ENCODE results near the gene MYBPC3.
A peak's percentile ranks its signal among the peaks of the same experiment; 100 is the strongest.

Gene MYBPC3

GRCh38 chr11:47355283-47356128, 3.0 kb upstream of the MYBPC3 start:
- peak; percentile 94 to 95 for DNase-seq (ENCODE audit: low read depth in 2 of 2)
- TF ChIP-seq, protein P1, sequence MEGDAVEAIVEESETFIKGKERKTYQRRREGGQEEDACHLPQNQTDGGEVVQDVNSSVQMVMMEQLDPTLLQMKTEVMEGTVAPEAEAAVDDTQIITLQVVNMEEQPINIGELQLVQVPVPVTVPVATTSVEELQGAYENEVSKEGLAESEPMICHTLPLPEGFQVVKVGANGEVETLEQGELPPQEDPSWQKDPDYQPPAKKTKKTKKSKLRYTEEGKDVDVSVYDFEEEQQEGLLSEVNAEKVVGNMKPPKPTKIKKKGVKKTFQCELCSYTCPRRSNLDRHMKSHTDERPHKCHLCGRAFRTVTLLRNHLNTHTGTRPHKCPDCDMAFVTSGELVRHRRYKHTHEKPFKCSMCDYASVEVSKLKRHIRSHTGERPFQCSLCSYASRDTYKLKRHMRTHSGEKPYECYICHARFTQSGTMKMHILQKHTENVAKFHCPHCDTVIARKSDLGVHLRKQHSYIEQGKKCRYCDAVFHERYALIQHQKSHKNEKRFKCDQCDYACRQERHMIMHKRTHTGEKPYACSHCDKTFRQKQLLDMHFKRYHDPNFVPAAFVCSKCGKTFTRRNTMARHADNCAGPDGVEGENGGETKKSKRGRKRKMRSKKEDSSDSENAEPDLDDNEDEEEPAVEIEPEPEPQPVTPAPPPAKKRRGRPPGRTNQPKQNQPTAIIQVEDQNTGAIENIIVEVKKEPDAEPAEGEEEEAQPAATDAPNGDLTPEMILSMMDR (IDR thresholded peaks at IDR 0.05; ENCODE audit: low read depth, low read length) = peak; percentile 99
- H3K4me3 ChIP-seq (replicated peaks in 1 of 2; ENCODE audit: low read depth in 2 of 2, low read length in 2 of 2) = peak overlapping the region; percentile 10 to 15

DNA sequence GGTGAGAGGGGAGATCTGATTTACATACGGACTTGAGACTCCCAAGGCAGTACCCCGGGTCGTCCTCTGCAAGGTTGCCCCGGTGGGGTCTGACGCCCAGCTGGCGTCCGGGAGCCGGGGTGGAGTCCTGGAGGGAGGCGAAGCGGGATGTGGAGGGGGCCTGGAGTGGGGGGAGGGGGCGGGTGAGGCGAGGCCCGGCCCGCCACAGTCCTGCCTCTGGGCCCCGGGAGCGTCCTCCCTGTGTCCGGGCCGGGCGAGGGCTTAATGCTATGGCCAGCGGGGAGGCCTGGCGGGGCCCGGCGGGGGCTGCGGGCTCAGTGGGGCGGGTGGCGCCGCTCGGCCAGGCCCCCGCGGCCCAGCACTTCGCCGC, 2.4 kb upstream of the MYBPC3 start:
- peak in 1 of 2 donors; percentile 9 for DNase-seq (ENCODE audit: low read depth in 2 of 2)
- TF ChIP-seq, protein P1 (IDR thresholded peaks at IDR 0.05; ENCODE audit: low read depth, low read length) = no peak
- H3K4me3 ChIP-seq (replicated peaks in 1 of 2; ENCODE audit: low read depth in 2 of 2, low read length in 2 of 2) = peak overlapping the region in 1 of 2 donors; percentile 10

DNA sequence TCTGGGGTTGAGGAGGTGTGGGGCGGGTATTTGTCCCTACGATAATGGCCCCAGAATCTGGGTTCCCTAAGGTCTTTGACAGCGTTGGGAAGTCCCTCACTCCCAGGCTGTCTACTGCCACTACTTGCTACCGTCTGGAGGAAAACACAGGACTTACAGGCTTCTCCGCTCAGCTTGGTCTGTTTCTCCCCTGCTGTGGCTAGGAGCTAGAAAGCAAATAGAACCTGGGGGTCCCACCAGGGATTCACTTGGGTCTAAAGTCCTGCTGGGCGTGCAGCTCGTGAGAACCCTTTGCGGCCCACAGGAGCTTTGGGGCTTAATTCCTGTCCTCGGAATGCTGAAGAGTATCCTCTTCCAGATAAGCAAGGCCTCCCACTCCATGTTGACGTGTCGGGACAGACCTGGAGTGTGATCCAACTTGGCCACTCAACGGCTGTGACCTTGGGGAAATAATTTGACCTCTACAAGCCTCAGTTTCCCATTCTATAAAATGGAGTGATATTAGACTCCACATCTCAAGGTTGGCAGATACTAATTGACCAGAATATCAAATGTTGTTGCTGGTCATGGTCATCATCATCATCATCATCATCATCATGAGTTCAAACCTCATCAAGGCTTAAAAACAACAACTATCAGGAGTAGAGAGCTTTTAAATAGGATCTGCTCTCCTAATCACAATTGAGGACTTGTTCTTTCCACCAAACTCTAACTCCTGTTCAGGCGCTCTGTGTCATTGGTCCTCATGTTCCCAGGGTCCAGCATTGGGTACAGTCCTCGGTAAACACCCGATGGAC, 1.7 kb upstream of the MYBPC3 start:
- no peak for DNase-seq (ENCODE audit: low read depth in 2 of 2)
- TF ChIP-seq, protein P1 (IDR thresholded peaks at IDR 0.05; ENCODE audit: low read depth, low read length) = no peak
- H3K4me3 ChIP-seq (replicated peaks in 1 of 2; ENCODE audit: low read depth in 2 of 2, low read length in 2 of 2) = no peak overlapping the region

DNA sequence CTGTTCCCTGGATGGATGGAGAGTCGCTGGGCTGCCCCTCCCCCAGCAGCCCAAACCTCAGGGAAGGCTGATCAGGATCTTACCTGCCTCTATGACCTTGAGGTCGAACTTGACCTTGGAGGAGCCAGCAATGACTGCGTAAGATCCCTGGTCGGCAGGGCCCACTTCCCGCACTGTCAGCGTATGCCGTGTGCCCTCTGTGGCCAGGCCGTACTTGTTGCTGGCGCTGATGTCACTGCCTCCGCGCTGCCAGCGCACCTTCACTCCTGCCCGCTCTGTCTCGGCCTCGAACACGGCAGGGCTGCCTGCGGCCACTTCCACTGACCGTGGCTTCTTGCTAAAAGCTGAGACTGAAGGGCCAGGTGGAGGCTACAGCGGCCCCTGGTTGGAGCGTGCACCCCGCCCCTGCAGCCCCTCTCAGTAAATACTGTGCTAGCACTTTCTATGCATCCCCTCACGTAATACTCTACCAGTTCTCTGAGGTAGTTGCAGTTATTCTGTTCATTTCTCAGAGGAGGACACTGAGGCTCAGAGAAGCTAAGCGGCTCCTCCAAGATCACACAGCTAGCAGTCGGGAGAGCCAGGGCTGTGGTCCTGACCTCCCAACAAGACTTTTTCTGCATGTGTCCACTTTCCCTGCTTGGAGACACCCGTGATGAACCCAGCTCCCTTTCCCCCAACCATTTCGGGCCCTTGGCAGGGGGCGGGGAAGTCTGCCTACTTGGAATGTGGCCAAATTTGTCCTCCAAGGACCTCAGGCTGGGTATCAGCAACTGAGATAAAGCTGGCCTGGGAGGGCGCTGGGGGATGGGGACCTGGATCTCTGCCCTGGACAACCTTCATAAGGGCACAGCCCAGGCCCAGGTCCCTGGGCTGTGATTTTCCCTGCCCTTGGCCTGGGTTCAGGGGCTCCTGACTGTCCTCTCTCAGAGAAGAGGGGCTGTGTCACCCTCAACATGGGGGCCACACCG, 1.1 kb downstream of the MYBPC3 start:
- DNase-seq (ENCODE audit: low read depth in 2 of 2) = peak in 1 of 2 donors; percentile 17
- no peak overlapping the region for H3K4me3 ChIP-seq (replicated peaks in 1 of 2; ENCODE audit: low read depth in 2 of 2, low read length in 2 of 2)
- TF ChIP-seq, protein P1 (IDR thresholded peaks at IDR 0.05; ENCODE audit: low read depth, low read length) = no peak

- TF ChIP-seq, protein P1 (IDR thresholded peaks at IDR 0.05; ENCODE audit: low read depth, low read length) = no peak
- DNase-seq (ENCODE audit: low read depth in 2 of 2) = no peak
- H3K4me3 ChIP-seq (replicated peaks in 1 of 2; ENCODE audit: low read depth in 2 of 2, low read length in 2 of 2) = no peak overlapping the region
Measured at GRCh38 chr11:47350315-47350714, 2.2 kb downstream of the MYBPC3 start.

- TF ChIP-seq, protein P1 (IDR thresholded peaks at IDR 0.05; ENCODE audit: low read depth, low read length) = no peak
- no peak overlapping the region for H3K4me3 ChIP-seq (replicated peaks in 1 of 2; ENCODE audit: low read depth in 2 of 2, low read length in 2 of 2)
- no peak for DNase-seq (ENCODE audit: low read depth in 2 of 2)
Measured at GRCh38 chr11:47349521-47350095, 2.9 kb downstream of the MYBPC3 start.
